ENCODE measurements around the gene GRM8. TPM values are rescaled to one million over a fixed set of nuclear protein-coding genes. Genes with fewer than 3 reads are reported as not detected.

The GRM8 gene
- total RNA-seq, 2 experiments from 2014 or later = not detected

DNA sequence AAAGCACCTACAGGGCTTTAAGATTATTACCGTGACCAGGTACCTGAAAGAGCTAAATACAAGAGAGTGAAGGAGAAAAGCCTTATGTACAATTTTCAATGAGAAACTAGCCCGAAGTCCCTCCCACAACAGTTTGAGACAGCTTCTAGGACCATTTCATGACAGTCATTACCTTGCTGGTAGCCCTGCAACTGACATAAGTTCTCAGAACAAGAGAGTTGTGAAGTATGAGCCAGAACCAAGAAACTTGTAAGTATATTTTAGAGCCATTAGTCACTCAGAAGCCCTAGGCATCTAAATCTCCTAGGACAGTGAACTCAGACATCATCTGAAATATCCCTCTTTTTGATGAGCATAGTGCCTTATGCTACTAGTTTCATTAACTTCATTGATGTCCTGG lies 792.1 kb downstream of the GRM8 start:
- no peak for DNase-seq
- no peaks in the 10 kb centered on the region for H3K4me1 Mint-ChIP-seq
- H3K27me3 Mint-ChIP-seq = no peaks in the 10 kb centered on the region
- ChIA-PET CTCF (no interaction called here), POLR2A (no interaction called here)
- no peak overlapping the region for H3K27ac Mint-ChIP-seq
- H3K4me3 Mint-ChIP-seq = no peak overlapping the region
- H3K36me3 Mint-ChIP-seq (ENCODE audit: low read depth) = no peaks in the 10 kb centered on the region
- no peaks in the 10 kb centered on the region for H3K9me3 Mint-ChIP-seq

DNA sequence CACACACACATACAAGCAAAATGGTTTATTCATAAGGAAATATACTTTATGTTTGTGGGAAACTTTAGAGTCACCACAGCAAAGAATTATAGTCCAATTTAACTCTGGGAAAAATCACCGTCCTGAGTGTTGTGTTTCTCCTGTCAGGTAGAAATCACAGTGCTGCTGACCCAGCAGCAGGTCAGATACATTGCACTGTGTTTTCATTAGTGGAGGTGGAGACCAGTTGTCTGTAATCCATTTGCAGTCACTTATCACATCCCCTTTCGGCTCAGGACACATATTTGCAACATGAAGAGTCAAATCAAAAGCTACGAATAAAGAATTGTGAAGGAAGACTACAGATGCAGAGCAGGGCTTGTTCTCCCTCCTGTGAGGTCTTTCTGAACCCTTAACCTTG lies 799.6 kb downstream of the GRM8 start:
- Mint-ChIP-seq H3K27me3 (no peaks in the 10 kb centered on the region), H3K4me3 (no peak overlapping the region), H3K27ac (no peak overlapping the region)

GRCh38 chr7:126450269-126450671 lies 802.5 kb downstream of the GRM8 start:
- no peaks in the 10 kb centered on the region for H3K4me1 Mint-ChIP-seq
- DNase-seq = no peak
- no peaks in the 10 kb centered on the region for H3K9me3 Mint-ChIP-seq
- no peaks in the 10 kb centered on the region for H3K36me3 Mint-ChIP-seq (ENCODE audit: low read depth)
- no peaks in the 10 kb centered on the region for H3K27me3 Mint-ChIP-seq
- ChIA-PET CTCF (no interaction called here), POLR2A (no interaction called here)
- H3K4me3 Mint-ChIP-seq = no peak overlapping the region
- no peak overlapping the region for H3K27ac Mint-ChIP-seq

More for the DNA sequence above, 799.6 kb downstream of the GRM8 start:
- POLR2A ChIA-PET = no interaction called here
- CTCF ChIA-PET = no interaction called here
- Mint-ChIP-seq H3K4me1 (no peaks in the 10 kb centered on the region), H3K9me3 (no peaks in the 10 kb centered on the region), H3K36me3 (ENCODE audit: low read depth) (no peaks in the 10 kb centered on the region)
- DNase-seq = no peak

DNA sequence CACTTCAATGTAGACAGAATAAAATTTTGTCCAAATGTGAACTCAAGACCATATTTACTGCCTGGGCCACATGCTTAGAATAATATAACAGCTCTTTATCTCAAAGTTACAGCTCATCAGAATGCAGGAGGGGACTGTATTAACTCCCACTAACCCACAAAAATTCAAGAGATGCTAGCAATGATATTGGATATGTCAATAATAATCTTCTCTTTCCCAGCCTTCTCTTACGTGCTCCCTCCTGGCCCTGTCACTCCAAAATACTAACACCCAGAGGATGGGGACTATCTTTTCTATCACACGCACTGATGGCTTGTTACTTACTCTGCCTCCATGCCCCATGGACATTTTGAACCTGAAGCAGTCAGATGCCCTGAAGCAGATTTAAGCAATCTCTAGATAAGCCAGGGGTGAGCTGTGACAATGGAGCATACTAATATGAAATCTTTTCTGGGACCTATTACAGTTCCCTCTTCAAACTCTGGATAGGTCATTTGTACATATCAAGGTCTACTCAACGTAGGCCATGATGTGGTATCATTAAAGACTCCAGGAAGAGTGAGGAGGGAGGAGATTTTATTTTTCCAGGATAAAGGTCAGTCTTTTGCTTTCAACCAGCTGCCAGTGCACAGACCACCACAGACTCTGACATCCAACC lies 803.0 kb downstream of the GRM8 start:
- ChIA-PET POLR2A (no interaction called here), CTCF (no interaction called here)
- Mint-ChIP-seq H3K36me3 (ENCODE audit: low read depth) (no peaks in the 10 kb centered on the region), H3K9me3 (no peaks in the 10 kb centered on the region), H3K4me1 (no peaks in the 10 kb centered on the region), H3K27me3 (no peaks in the 10 kb centered on the region), H3K27ac (no peak overlapping the region), H3K4me3 (no peak overlapping the region)
- DNase-seq = no peak

- Mint-ChIP-seq H3K4me1 (no peaks in the 10 kb centered on the region), H3K9me3 (no peaks in the 10 kb centered on the region), H3K36me3 (ENCODE audit: low read depth) (no peaks in the 10 kb centered on the region), H3K27ac (no peak overlapping the region), H3K4me3 (no peak overlapping the region), H3K27me3 (no peaks in the 10 kb centered on the region)
- DNase-seq = no peak
- ChIA-PET POLR2A (no interaction called here), CTCF (no interaction called here)
Observed at GRCh38 chr7:126447984-126448383, 804.8 kb downstream of the GRM8 start.

DNA sequence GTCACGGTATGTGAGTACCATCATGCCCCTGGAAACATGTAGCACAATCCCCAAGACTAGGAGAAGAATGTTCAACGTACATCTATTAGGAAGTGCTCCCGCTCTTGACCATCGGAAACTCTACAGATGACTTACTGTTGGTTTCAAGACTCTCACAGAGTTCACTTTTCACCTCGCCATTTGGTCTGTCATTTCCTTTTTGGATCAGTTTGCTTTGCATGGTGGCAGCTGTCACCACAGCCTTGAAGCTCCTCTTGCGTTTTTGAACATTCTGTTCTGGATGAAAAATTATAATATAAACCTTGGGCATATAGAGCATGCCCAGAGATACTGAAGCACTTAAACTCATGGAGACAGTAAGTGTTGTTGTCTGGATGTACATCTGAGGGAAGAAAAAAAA lies 806.8 kb downstream of the GRM8 start:
- Mint-ChIP-seq H3K27me3 (no peaks in the 10 kb centered on the region), H3K4me3 (no peak overlapping the region), H3K27ac (no peak overlapping the region), H3K9me3 (no peaks in the 10 kb centered on the region), H3K4me1 (no peaks in the 10 kb centered on the region), H3K36me3 (ENCODE audit: low read depth) (no peaks in the 10 kb centered on the region)
- ChIA-PET CTCF (no interaction called here), POLR2A (no interaction called here)
- DNase-seq = no peak

DNA sequence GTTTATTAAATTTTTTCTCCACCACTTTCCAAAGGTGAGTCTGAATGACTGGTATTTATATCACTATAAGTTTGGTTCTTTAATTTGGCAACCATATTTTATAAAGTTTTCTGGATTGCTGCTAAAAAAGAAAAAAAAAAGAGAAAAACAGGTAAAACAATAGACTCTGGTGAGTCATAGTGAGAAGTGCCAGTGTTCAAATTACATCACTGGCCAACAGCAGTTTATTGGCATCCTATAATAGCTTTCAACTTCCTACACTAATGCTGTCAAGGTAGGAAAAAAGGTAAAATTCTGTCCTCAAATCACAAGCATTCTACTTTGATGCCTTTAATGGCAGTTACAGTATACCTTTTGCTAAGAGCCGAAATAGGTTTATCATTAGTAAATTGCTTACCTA lies 808.8 kb downstream of the GRM8 start:
- no peak for DNase-seq
- ChIA-PET POLR2A (no interaction called here), CTCF (no interaction called here)
- Mint-ChIP-seq H3K4me1 (no peaks in the 10 kb centered on the region), H3K27me3 (no peaks in the 10 kb centered on the region), H3K9me3 (no peaks in the 10 kb centered on the region), H3K27ac (no peak overlapping the region), H3K4me3 (no peak overlapping the region), H3K36me3 (ENCODE audit: low read depth) (no peaks in the 10 kb centered on the region)

DNA sequence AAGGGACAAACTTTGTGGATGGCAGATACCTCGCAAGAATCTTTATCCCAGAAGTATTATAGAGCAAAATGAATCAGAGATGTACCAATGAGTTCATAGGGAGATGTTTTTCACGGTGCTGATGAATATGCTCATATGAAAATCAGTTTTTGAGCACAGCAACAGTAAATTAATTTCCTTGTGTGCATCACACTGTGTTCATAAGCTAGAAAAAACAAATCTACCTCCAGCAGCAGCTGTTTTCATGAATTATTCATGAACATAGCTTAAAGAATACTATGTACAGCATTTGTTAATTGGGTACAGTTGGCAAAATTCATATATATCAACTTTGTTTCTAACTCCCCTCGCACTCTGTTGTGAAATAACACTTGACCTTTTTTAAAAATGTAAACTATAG lies 809.8 kb downstream of the GRM8 start:
- DNase-seq = no peak
- no peak overlapping the region for H3K4me3 Mint-ChIP-seq

DNA sequence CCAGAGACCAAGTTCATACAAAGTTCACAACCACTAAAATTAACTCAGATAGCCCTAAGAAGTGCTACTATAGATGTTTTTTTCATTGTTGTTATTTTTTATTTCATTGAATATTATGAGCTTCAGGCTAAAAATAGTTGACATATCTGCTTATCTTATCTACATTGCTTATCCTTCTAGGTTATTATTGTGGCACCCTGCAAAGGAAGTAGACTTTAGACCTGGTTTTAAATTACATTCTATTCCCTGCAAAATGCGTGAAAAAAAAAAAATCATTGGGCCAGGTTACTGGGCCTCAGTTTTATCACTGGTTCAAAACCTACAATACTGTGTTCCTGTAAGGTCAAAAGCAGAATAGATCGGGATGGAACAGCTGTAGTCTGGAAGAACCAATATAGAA lies 811.0 kb downstream of the GRM8 start:
- H3K4me3 Mint-ChIP-seq = no peak overlapping the region
- no peaks in the 10 kb centered on the region for H3K27me3 Mint-ChIP-seq
- DNase-seq = no peak
- no peak overlapping the region for H3K27ac Mint-ChIP-seq
- ChIA-PET CTCF (no interaction called here), POLR2A (no interaction called here)
- H3K36me3 Mint-ChIP-seq (ENCODE audit: low read depth) = no peaks in the 10 kb centered on the region
- no peaks in the 10 kb centered on the region for H3K4me1 Mint-ChIP-seq
- H3K9me3 Mint-ChIP-seq = no peaks in the 10 kb centered on the region

More for the DNA sequence above, 809.8 kb downstream of the GRM8 start:
- Mint-ChIP-seq H3K27me3 (no peaks in the 10 kb centered on the region), H3K4me1 (no peaks in the 10 kb centered on the region), H3K36me3 (ENCODE audit: low read depth) (no peaks in the 10 kb centered on the region), H3K9me3 (no peaks in the 10 kb centered on the region), H3K27ac (no peak overlapping the region)
- ChIA-PET POLR2A (no interaction called here), CTCF (no interaction called here)

DNA sequence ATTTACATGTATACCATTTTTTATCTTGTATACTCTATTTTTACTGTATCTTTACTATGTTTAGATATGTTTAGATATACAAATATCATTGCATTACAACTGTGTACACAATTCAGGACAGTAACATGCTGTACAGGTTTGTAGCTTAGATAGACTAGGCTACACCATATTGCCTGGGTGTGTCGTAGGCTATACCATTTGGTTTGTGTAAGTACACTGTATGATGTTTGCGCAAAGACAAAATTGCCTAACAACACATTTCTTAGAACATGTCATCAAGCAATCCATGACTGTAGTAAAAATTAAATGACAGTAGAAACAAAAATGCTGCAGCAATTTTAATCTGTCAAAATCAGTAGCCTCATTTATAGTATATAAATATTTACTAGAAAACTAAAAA lies 812.2 kb downstream of the GRM8 start:
- Mint-ChIP-seq H3K4me1 (no peaks in the 10 kb centered on the region), H3K4me3 (no peak overlapping the region), H3K9me3 (no peaks in the 10 kb centered on the region), H3K27ac (no peak overlapping the region), H3K27me3 (no peaks in the 10 kb centered on the region), H3K36me3 (ENCODE audit: low read depth) (no peaks in the 10 kb centered on the region)
- CTCF ChIA-PET = no interaction called here
- DNase-seq = no peak
- POLR2A ChIA-PET = no interaction called here

DNA sequence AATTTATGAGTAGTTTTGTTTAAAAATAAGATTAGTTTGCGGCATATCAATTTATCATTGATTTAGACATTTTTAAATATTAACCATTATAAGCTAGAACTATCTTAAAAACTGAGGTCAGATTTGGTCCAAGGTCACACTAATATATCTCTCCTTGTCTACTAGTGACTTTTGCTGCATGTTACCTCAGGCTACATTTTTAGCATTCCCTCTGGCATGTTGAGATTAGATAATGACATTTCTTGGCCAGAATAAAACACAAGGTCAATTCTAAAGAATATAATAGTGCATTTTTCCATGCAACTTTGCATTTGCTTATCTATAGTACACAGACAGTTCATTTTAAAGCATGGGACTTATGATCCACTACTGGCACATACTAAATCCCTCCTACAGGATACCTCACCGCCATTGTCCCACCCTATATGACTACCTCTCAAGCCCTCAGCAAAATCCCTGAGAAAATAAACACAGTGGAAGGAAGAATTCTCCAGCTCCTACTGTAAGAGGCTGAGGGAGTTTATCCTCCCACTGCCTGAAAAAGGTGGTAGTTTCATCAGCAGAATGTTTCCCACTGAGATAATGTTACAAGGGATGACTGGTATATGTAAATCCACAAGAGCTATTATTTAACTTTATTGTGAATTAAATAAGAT lies 816.4 kb downstream of the GRM8 start:
- Mint-ChIP-seq H3K27me3 (no peaks in the 10 kb centered on the region), H3K27ac (no peak overlapping the region), H3K4me1 (no peaks in the 10 kb centered on the region), H3K4me3 (no peak overlapping the region), H3K36me3 (ENCODE audit: low read depth) (no peaks in the 10 kb centered on the region), H3K9me3 (no peaks in the 10 kb centered on the region)
- CTCF ChIA-PET = no interaction called here
- POLR2A ChIA-PET = no interaction called here
- no peak for DNase-seq

DNA sequence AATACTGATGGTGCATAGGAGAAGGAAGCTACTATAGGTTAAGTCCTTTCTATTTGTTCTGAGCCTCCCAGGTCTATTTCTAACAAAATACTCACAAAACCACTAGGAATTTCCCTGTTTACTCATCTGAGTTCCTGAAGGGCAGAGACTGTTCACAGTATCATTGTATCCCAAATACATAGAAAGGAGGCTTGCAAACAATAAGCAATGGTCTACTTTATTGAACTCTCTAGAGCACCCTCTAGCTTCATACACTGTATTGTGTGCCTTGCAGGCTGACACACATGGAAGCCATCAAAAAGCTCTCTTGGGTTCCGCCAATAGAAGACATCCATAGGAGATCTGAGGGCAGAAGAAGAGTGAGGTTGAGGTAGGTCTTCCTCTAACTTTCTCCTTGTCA lies 826.1 kb downstream of the GRM8 start:
- POLR2A ChIA-PET = no interaction called here
- no peaks in the 10 kb centered on the region for H3K27me3 Mint-ChIP-seq
- DNase-seq = no peak
- no peak overlapping the region for H3K4me3 Mint-ChIP-seq
- no peaks in the 10 kb centered on the region for H3K9me3 Mint-ChIP-seq
- H3K27ac Mint-ChIP-seq = no peak overlapping the region
- no peaks in the 10 kb centered on the region for H3K4me1 Mint-ChIP-seq
- CTCF ChIA-PET = no interaction called here
- no peaks in the 10 kb centered on the region for H3K36me3 Mint-ChIP-seq (ENCODE audit: low read depth)

DNA sequence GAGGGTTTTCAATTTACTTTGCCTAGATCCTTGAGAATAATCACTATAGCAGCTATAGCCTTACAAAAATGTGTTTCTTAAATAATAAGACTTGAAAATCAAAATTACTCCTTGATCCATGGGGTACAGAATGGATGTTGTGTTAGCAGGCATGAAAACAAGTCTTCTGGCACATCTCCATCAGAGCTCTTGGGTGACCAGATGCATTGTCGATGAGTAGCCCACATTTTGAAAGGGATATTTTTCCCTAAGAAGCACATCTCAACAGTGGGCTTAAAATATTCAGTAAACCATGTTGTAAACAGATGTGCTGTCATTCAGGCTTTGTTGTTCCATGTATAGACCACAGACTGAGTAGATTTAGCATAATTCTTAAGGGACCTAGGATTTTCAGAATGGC lies 827.8 kb downstream of the GRM8 start:
- no peaks in the 10 kb centered on the region for H3K4me1 Mint-ChIP-seq
- H3K9me3 Mint-ChIP-seq = no peaks in the 10 kb centered on the region
- CTCF ChIA-PET = no interaction called here
- no peak overlapping the region for H3K27ac Mint-ChIP-seq
- no peaks in the 10 kb centered on the region for H3K27me3 Mint-ChIP-seq
- POLR2A ChIA-PET = no interaction called here
- H3K4me3 Mint-ChIP-seq = no peak overlapping the region
- no peaks in the 10 kb centered on the region for H3K36me3 Mint-ChIP-seq (ENCODE audit: low read depth)
- no peak for DNase-seq

DNA sequence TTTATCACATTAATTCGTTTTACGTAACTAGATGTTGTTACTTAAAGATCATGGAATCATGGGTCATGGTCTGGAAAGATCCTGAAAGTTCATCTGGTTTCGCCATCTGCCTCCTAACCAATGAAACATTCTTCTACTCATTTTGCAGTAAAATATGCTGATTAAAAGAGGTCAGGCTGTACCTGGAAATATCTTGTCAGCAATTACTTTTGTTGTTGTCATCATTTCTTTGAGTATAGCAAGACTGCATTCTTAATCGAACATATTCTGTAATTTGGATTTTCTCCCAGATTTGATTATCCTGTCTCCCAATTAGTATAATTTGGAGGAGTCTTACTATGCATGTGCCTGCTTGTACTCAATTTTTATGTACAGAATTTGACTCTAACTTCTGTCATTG lies 833.7 kb downstream of the GRM8 start:
- peaks cover 1% of the 10 kb centered on the region for H3K9me3 Mint-ChIP-seq
- no peaks in the 10 kb centered on the region for H3K4me1 Mint-ChIP-seq
- no peaks in the 10 kb centered on the region for H3K36me3 Mint-ChIP-seq (ENCODE audit: low read depth)
- no peak overlapping the region for H3K4me3 Mint-ChIP-seq
- no peak for DNase-seq
- ChIA-PET POLR2A (no interaction called here), CTCF (no interaction called here)
- no peaks in the 10 kb centered on the region for H3K27me3 Mint-ChIP-seq
- H3K27ac Mint-ChIP-seq = no peak overlapping the region

All from activated CD4-positive, alpha-beta T cell treated with anti-CD3 and anti-CD28 coated beads, Interleukin-2, amount 10 ng/mL, durations not matched to agents 7 days and 5 days (primary cell).